SK-N-SH treated with all-trans-retinoic acid at 6 μM for 48 hours (cell line): ENCODE results near the gene ADAM23.

ENCODE experiments used
- ATAC-seq: fragments of 200-7000 bp; cut with Tn5 transposase; 3 replicates; pipeline ENCODE4 v1.9.1; 2020; ENCODE audit warnings: mild to moderate bottlenecking, moderate library complexity
- BACH2 ChIP-seq: fragments of 250-450 bp; sonication (Bioruptor Pico); IDR thresholded peaks from 2 replicates; pipeline ENCODE4 v1.9.0; 2021; ENCODE audit warnings: mild to moderate bottlenecking, borderline replicate concordance
- CREB5 ChIP-seq: fragments of 250-450 bp; sonication (Bioruptor Pico); IDR thresholded peaks from 2 replicates; pipeline ENCODE4 v1.5.1; 2020; ENCODE audit warnings: low read depth, mild to moderate bottlenecking, moderate library complexity
- CSDC2 ChIP-seq: fragments of 250-450 bp; sonication (Bioruptor Pico); IDR thresholded peaks from 2 replicates; pipeline ENCODE4 v1.5.0; 2020; ENCODE audit warnings: mild to moderate bottlenecking, moderate library complexity
- CSRNP3 ChIP-seq: fragments of 250-450 bp; sonication (Bioruptor Pico); IDR thresholded peaks from 2 replicates; pipeline ENCODE4 v1.5.1; 2021; ENCODE audit warnings: mild to moderate bottlenecking, moderate library complexity
- ESRRG ChIP-seq: fragments of 250-450 bp; sonication (Bioruptor Pico); IDR thresholded peaks from 2 replicates; pipeline ENCODE4 v1.6.1; 2021; ENCODE audit warnings: mild to moderate bottlenecking
- GLIS3 ChIP-seq: fragments of 250-450 bp; sonication (Bioruptor Pico); IDR thresholded peaks from 2 replicates; pipeline ENCODE4 v1.5.0; 2020; ENCODE audit warnings: mild to moderate bottlenecking, moderate library complexity
- ISL1 ChIP-seq: fragments of 250-450 bp; sonication (Bioruptor Pico); IDR thresholded peaks from 2 replicates; pipeline ENCODE4 v2.1.2; 2022; ENCODE audit warnings: mild to moderate bottlenecking, moderate library complexity
- OSR1 ChIP-seq: fragments of 250-450 bp; sonication (Bioruptor Pico); IDR thresholded peaks from 2 replicates; pipeline ENCODE4 v1.8.0; 2022; ENCODE audit warnings: moderate library complexity, mild to moderate bottlenecking, inconsistent platforms
- PATZ1 ChIP-seq: fragments of 250-450 bp; sonication (Bioruptor Pico); IDR thresholded peaks from 2 replicates; pipeline ENCODE4 v1.8.0; 2020; ENCODE audit warnings: mild to moderate bottlenecking, moderate library complexity, borderline replicate concordance
- PPARA ChIP-seq: fragments of 250-450 bp; sonication (Bioruptor Pico); IDR thresholded peaks from 2 replicates; pipeline ENCODE4 v1.5.0; 2020; ENCODE audit warnings: mild to moderate bottlenecking, borderline replicate concordance
- RARB ChIP-seq: fragments of 250-450 bp; sonication (Bioruptor Pico); IDR thresholded peaks from 2 replicates; pipeline ENCODE4 v1.8.0; 2021; ENCODE audit warnings: mild to moderate bottlenecking, moderate library complexity
- SNAI2 ChIP-seq: fragments of 250-450 bp; sonication (Bioruptor Pico); IDR thresholded peaks from 2 replicates; pipeline ENCODE4 v1.5.0; 2020; ENCODE audit warnings: mild to moderate bottlenecking, moderate library complexity
- TCF4 ChIP-seq: fragments of 250-450 bp; sonication (Bioruptor Pico); IDR thresholded peaks from 2 replicates; pipeline ENCODE4 v1.8.0; 2021; ENCODE audit warnings: mild to moderate bottlenecking, moderate library complexity, borderline replicate concordance
- TOX ChIP-seq: fragments of 250-450 bp; sonication (Bioruptor Pico); IDR thresholded peaks from 2 replicates; pipeline ENCODE4 v1.8.0; 2021; ENCODE audit warnings: mild to moderate bottlenecking, moderate library complexity, borderline replicate concordance
- ZC3H10 ChIP-seq: fragments of 250-450 bp; sonication (Bioruptor Pico); IDR thresholded peaks from 2 replicates; pipeline ENCODE4 v1.5.1; 2021; ENCODE audit warnings: mild to moderate bottlenecking, moderate library complexity
- ZFP3 ChIP-seq: fragments of 250-450 bp; sonication (Bioruptor Pico); IDR thresholded peaks from 2 replicates; pipeline ENCODE4 v1.5.0; 2020; ENCODE audit warnings: mild to moderate bottlenecking, moderate library complexity
- ZFP30 ChIP-seq: fragments of 450-650 bp; formaldehyde crosslinking; IDR thresholded peaks from 2 replicates; pipeline ENCODE4 v1.5.0; 2022; ENCODE audit warnings: mild to moderate bottlenecking, moderate library complexity
- ZNF565 ChIP-seq: fragments of 450-650 bp; formaldehyde crosslinking; conservative IDR thresholded peaks from 2 replicates; pipeline ENCODE4 v1.5.0; 2020; ENCODE audit warnings: low read depth, mild to moderate bottlenecking, moderate library complexity
- ZNF70 ChIP-seq: fragments of 450-650 bp; formaldehyde crosslinking; IDR thresholded peaks from 2 replicates; pipeline ENCODE4 v1.5.0; 2020; ENCODE audit warnings: mild to moderate bottlenecking, moderate library complexity
- TF ChIP-seq, protein P1 (sequence below): fragments of 250-450 bp; sonication (Bioruptor Pico); IDR thresholded peaks from 2 replicates; pipeline ENCODE4 v1.5.0; 2020; ENCODE audit warnings: mild to moderate bottlenecking, moderate library complexity
- TF ChIP-seq, protein P2 (sequence below): fragments of 250-450 bp; sonication (Bioruptor Pico); IDR thresholded peaks from 2 replicates; pipeline ENCODE4 v1.8.0; 2021; ENCODE audit warnings: low read depth, mild to moderate bottlenecking, moderate library complexity, borderline replicate concordance

ADAM23 gene

GRCh38 chr2:206626108-206626507 lies 182.8 kb downstream of the ADAM23 start:
- TF ChIP-seq CSDC2 (CRISPR knock-in tag) (no peak), TCF4 (CRISPR knock-in tag) (no peak)
- TF ChIP-seq, protein P1, sequence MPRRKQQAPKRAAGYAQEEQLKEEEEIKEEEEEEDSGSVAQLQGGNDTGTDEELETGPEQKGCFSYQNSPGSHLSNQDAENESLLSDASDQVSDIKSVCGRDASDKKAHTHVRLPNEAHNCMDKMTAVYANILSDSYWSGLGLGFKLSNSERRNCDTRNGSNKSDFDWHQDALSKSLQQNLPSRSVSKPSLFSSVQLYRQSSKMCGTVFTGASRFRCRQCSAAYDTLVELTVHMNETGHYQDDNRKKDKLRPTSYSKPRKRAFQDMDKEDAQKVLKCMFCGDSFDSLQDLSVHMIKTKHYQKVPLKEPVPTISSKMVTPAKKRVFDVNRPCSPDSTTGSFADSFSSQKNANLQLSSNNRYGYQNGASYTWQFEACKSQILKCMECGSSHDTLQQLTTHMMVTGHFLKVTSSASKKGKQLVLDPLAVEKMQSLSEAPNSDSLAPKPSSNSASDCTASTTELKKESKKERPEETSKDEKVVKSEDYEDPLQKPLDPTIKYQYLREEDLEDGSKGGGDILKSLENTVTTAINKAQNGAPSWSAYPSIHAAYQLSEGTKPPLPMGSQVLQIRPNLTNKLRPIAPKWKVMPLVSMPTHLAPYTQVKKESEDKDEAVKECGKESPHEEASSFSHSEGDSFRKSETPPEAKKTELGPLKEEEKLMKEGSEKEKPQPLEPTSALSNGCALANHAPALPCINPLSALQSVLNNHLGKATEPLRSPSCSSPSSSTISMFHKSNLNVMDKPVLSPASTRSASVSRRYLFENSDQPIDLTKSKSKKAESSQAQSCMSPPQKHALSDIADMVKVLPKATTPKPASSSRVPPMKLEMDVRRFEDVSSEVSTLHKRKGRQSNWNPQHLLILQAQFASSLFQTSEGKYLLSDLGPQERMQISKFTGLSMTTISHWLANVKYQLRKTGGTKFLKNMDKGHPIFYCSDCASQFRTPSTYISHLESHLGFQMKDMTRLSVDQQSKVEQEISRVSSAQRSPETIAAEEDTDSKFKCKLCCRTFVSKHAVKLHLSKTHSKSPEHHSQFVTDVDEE, result no peak
- ATAC-seq, result no peak

GRCh38 chr2:206627632-206628031 lies 184.3 kb downstream of the ADAM23 start:
- no peak for ATAC-seq
- TF ChIP-seq TOX (CRISPR knock-in tag), result no peak
- no peak for TF ChIP-seq CREB5 (CRISPR knock-in tag)
- TF ChIP-seq ZC3H10 (CRISPR knock-in tag), result no peak
- no peak for TF ChIP-seq GLIS3 (CRISPR knock-in tag)
- TF ChIP-seq ZFP30, result no peak
- TF ChIP-seq CSDC2 (CRISPR knock-in tag), result no peak
- TF ChIP-seq, protein P2, sequence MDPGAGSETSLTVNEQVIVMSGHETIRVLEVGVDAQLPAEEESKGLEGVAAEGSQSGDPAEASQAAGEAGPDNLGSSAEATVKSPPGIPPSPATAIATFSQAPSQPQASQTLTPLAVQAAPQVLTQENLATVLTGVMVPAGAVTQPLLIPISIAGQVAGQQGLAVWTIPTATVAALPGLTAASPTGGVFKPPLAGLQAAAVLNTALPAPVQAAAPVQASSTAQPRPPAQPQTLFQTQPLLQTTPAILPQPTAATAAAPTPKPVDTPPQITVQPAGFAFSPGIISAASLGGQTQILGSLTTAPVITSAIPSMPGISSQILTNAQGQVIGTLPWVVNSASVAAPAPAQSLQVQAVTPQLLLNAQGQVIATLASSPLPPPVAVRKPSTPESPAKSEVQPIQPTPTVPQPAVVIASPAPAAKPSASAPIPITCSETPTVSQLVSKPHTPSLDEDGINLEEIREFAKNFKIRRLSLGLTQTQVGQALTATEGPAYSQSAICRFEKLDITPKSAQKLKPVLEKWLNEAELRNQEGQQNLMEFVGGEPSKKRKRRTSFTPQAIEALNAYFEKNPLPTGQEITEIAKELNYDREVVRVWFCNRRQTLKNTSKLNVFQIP, result no peak
- TF ChIP-seq ZFP3 (CRISPR knock-in tag), result no peak
- no peak for TF ChIP-seq TCF4 (CRISPR knock-in tag)
- TF ChIP-seq ISL1 (CRISPR knock-in tag), result no peak
- no peak for TF ChIP-seq ZNF565
- no peak for TF ChIP-seq ESRRG (CRISPR knock-in tag)
- no peak for TF ChIP-seq CSRNP3 (CRISPR knock-in tag)
- no peak for TF ChIP-seq PPARA (CRISPR knock-in tag)
- no peak for TF ChIP-seq SNAI2
- TF ChIP-seq OSR1 (CRISPR knock-in tag), result no peak
- TF ChIP-seq, protein P1, result no peak
- no peak for TF ChIP-seq ZNF70 (CRISPR knock-in tag)

- no peak for ATAC-seq
- TF ChIP-seq GLIS3 (CRISPR knock-in tag) (no peak), OSR1 (CRISPR knock-in tag) (no peak), ZNF70 (CRISPR knock-in tag) (no peak), RARB (CRISPR knock-in tag) (no peak), BACH2 (no peak), ZFP30 (no peak)
Measured at GRCh38 chr2:206631340-206631739, 188.0 kb downstream of the ADAM23 start.

GRCh38 chr2:206635015-206635414 lies 191.7 kb downstream of the ADAM23 start:
- ATAC-seq, result no peak
- TF ChIP-seq GLIS3 (CRISPR knock-in tag), result no peak
- TF ChIP-seq PATZ1, result no peak
- TF ChIP-seq OSR1 (CRISPR knock-in tag), result no peak
- TF ChIP-seq ISL1 (CRISPR knock-in tag), result no peak
- TF ChIP-seq PPARA (CRISPR knock-in tag), result no peak
- no peak for TF ChIP-seq CREB5 (CRISPR knock-in tag)
